OCI-LY1 (cell line): ENCODE measurements around the gene CLASP2.

ENCODE experiments used
- H2AFZ ChIP-seq: fragments of 200-600 bp; sonication (generic), shearing (Covaris generic); 2 replicates; pipeline ENCODE4 v1.6.0; 2014; ENCODE audit warnings: antibody characterized with exemption, mild to moderate bottlenecking, low read length
- H3F3A ChIP-seq: fragments of 200-600 bp; sonication (generic), shearing (Covaris generic); 2 replicates; pipeline ENCODE4 v1.6.0; 2014; ENCODE audit warnings: mild to moderate bottlenecking, antibody characterized with exemption, low read length, moderate library complexity; ENCODE audit not compliant: insufficient read depth
- H3K27ac ChIP-seq: fragments of 200-600 bp; sonication (generic); 2 replicates; pipeline ENCODE4 v1.5.1; 2014; ENCODE audit warnings: low read length, mixed run types, mild to moderate bottlenecking, low read depth; ENCODE audit not compliant: poor library complexity, severe bottlenecking
- H3K27me3 ChIP-seq: fragments of 200-600 bp; sonication (generic); 2 replicates; pipeline ENCODE4 v1.6.0; 2014; ENCODE audit warnings: antibody characterized with exemption, mild to moderate bottlenecking, low read length, moderate library complexity; ENCODE audit not compliant: insufficient read depth
- H3K36me3 ChIP-seq: fragments of 200-600 bp; sonication (generic); 2 replicates; pipeline ENCODE4 v1.6.1; 2014; ENCODE audit warnings: mild to moderate bottlenecking, antibody characterized with exemption, low read length, moderate library complexity, mixed read lengths; ENCODE audit not compliant: insufficient read depth
- H3K4me1 ChIP-seq: fragments of 200-600 bp; sonication (generic); 2 replicates; pipeline ENCODE4 v1.5.1; 2014; ENCODE audit warnings: mild to moderate bottlenecking, low read length, moderate library complexity; ENCODE audit not compliant: insufficient read depth, severe bottlenecking
- H3K4me2 ChIP-seq: fragments of 200-600 bp; sonication (generic), shearing (Covaris generic); 2 replicates; pipeline ENCODE4 v1.6.1; 2014; ENCODE audit warnings: low read length
- H3K4me3 ChIP-seq: fragments of 200-600 bp; sonication (generic); 2 replicates; pipeline ENCODE4 v1.5.1; 2014; ENCODE audit warnings: low read length, low read depth, mild to moderate bottlenecking, mixed read lengths; ENCODE audit not compliant: poor library complexity, severe bottlenecking
- H3K79me2 ChIP-seq: fragments of 200-600 bp; shearing (Covaris generic); 2 replicates; pipeline ENCODE4 v1.6.1; 2016; ENCODE audit warnings: mixed run types, low read length, mixed read lengths; ENCODE audit not compliant: insufficient read depth
- H3K9ac ChIP-seq: fragments of 200-600 bp; sonication (generic), shearing (Covaris generic); 2 replicates; pipeline ENCODE4 v1.6.1; 2014; ENCODE audit warnings: mild to moderate bottlenecking, low read length, mixed read lengths
- H3K9me2 ChIP-seq: fragments of 200-600 bp; sonication (generic), shearing (Covaris generic); 2 replicates; pipeline ENCODE4 v1.6.1; 2014; ENCODE audit warnings: low read depth, mild to moderate bottlenecking, low read length, mixed read lengths
- H3K9me3 ChIP-seq: fragments of 200-600 bp; shearing (Covaris generic); 2 replicates; pipeline ENCODE4 v1.6.1; 2014; ENCODE audit warnings: low read length, mixed read lengths
- H4K20me1 ChIP-seq: fragments of 200-600 bp; sonication (generic), shearing (Covaris generic); 2 replicates; pipeline ENCODE4 v1.6.0; 2016; ENCODE audit warnings: mild to moderate bottlenecking, low read length; ENCODE audit not compliant: insufficient read depth
- EZH2 ChIP-seq: fragments of 200-600 bp; sonication (generic), shearing (Covaris generic); IDR thresholded peaks from 2 replicates; pipeline ENCODE4 v1.8.0; 2017; ENCODE audit warnings: borderline replicate concordance, mixed run types, mild to moderate bottlenecking, antibody characterized with exemption, low read length, moderate library complexity, mixed read lengths
- TF ChIP-seq, protein P1 (sequence below): fragments of 200-600 bp; sonication (generic), shearing (Covaris generic); IDR thresholded peaks from 2 replicates; pipeline ENCODE4 v1.5.1; 2017; ENCODE audit warnings: mild to moderate bottlenecking, antibody characterized with exemption, low read length, moderate library complexity, mixed read lengths

Gene CLASP2

DNA sequence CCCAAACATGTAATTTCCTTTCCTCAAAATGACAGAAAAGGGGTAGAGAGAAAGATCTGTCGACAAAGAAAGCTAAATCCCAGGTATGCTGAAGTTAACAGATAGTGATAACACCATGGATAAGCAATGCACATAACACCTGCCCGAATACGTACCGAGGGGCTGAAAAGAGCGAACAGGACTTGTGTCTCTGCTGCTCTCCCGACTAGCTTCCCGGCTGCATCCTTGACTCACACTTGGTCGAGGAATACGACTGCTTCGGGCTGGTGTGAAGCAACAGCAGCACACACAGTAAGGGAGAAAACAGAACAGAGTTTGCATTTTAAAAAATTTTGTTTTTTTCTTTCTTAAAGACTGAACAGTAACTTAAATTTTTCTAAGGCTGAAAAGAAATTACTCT is 136.4 kb downstream of the CLASP2 start:
- Histone ChIP-seq H3K27me3 (no peaks in the 10 kb centered on the region), H3K9ac (no peak overlapping the region), H3K27ac (no peak overlapping the region), H3K4me1 (no peaks in the 10 kb centered on the region), H2AFZ (no peak overlapping the region), H3K36me3 (peaks cover 27% of the 10 kb centered on the region; the same call in 1 of the 2 replicates), H3K9me3 (no peaks in the 10 kb centered on the region), H3K9me2 (no peaks in the 10 kb centered on the region), H3K4me3 (no peak overlapping the region), H4K20me1 (no peaks in the 10 kb centered on the region), H3K4me2 (no peak overlapping the region), H3K79me2 (no peaks in the 10 kb centered on the region), H3F3A (no peaks in the 10 kb centered on the region)
- no peak for TF ChIP-seq EZH2
- TF ChIP-seq, protein P1, sequence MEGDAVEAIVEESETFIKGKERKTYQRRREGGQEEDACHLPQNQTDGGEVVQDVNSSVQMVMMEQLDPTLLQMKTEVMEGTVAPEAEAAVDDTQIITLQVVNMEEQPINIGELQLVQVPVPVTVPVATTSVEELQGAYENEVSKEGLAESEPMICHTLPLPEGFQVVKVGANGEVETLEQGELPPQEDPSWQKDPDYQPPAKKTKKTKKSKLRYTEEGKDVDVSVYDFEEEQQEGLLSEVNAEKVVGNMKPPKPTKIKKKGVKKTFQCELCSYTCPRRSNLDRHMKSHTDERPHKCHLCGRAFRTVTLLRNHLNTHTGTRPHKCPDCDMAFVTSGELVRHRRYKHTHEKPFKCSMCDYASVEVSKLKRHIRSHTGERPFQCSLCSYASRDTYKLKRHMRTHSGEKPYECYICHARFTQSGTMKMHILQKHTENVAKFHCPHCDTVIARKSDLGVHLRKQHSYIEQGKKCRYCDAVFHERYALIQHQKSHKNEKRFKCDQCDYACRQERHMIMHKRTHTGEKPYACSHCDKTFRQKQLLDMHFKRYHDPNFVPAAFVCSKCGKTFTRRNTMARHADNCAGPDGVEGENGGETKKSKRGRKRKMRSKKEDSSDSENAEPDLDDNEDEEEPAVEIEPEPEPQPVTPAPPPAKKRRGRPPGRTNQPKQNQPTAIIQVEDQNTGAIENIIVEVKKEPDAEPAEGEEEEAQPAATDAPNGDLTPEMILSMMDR: no peak

- Histone ChIP-seq H2AFZ (no peak overlapping the region), H3K4me1 (no peaks in the 10 kb centered on the region), H3K27me3 (no peaks in the 10 kb centered on the region), H3K9me3 (no peaks in the 10 kb centered on the region), H3K4me2 (no peak overlapping the region), H3K36me3 (peaks cover 33% of the 10 kb centered on the region; the same call in 1 of the 2 replicates), H3K9ac (no peak overlapping the region), H3K27ac (no peak overlapping the region), H3K79me2 (no peaks in the 10 kb centered on the region), H4K20me1 (no peaks in the 10 kb centered on the region), H3K4me3 (no peak overlapping the region), H3F3A (no peaks in the 10 kb centered on the region), H3K9me2 (no peaks in the 10 kb centered on the region)
- TF ChIP-seq EZH2: no peak
- TF ChIP-seq, protein P1: no peak
Observed at GRCh38 chr3:33579840-33580239, 138.2 kb downstream of the CLASP2 start.

- H3K4me1 ChIP-seq: no peaks in the 10 kb centered on the region
- no peaks in the 10 kb centered on the region for H3K9me3 ChIP-seq
- H3K9me2 ChIP-seq: no peaks in the 10 kb centered on the region
- no peaks in the 10 kb centered on the region for H3K79me2 ChIP-seq
- peaks cover 40% of the 10 kb centered on the region for H3K36me3 ChIP-seq
- no peak overlapping the region for H3K27ac ChIP-seq
- H3K9ac ChIP-seq: no peak overlapping the region
- no peaks in the 10 kb centered on the region for H3F3A ChIP-seq
- H3K4me2 ChIP-seq: no peak overlapping the region
- no peak overlapping the region for H3K4me3 ChIP-seq
- TF ChIP-seq, protein P1: no peak
- TF ChIP-seq EZH2: no peak
- no peaks in the 10 kb centered on the region for H3K27me3 ChIP-seq
- no peaks in the 10 kb centered on the region for H4K20me1 ChIP-seq
- H2AFZ ChIP-seq: no peak overlapping the region
Observed at GRCh38 chr3:33579178-33579510, 138.9 kb downstream of the CLASP2 start.
